Lower leg skin (tissue), 4 donors: ENCODE data around the gene GPC1. TPM values are rescaled to one million over a fixed set of nuclear protein-coding genes. Genes with fewer than 3 reads are reported as not detected.

Experiments
- DNase-seq, 2 donors: peaks; one replicate each; pipeline ENCODE4 v3.0.0-alpha.2; 2019; ENCODE audit warnings: low spot score in 2 of 2
- H3K4me3 ChIP-seq: fragments of 200-600 bp; sonication (generic); 2 replicates; pipeline ENCODE4 v1.5.1; 2017; ENCODE audit warnings: mild to moderate bottlenecking, low read depth; ENCODE audit not compliant: poor library complexity, severe bottlenecking
- POLR2A ChIP-seq, 2 donors: fragments of 450-650 bp; IDR thresholded peaks; one replicate each; pipeline ENCODE4 v1.6.1; 2016 to 2017; ENCODE audit warnings: antibody characterized with exemption in 2 of 2, mild to moderate bottlenecking in 1 of 2, moderate library complexity in 1 of 2
- WGBS, 2 donors: methylation state at CpG; one replicate each; pipeline ENCODE4 v1.1.5; 2018; 5-methylcytosine and 5-hydroxymethylcytosine counted together
- intact Hi-C: fragments of 100-400 bp; cut with DNase I; formaldehyde crosslinking; loops from one replicate; pipeline ENCODE4 v1.15.0; 2023; ENCODE audit warnings: low total_unique reads
- total RNA-seq, 4 donors: library from RNA; depleted of rRNA; stranded (reverse); fragments of >200 nt; gene quantifications; one replicate each; pipeline ENCODE4 v1.1.0, GENCODE V29; 2016
- TF ChIP-seq, protein P1 (sequence below), 3 donors: fragments of 450-650 bp; IDR thresholded peaks; one replicate each; pipeline ENCODE4 v1.5.1; 2016; ENCODE audit warnings: antibody characterized with exemption in 3 of 3, mild to moderate bottlenecking in 3 of 3, moderate library complexity in 2 of 3

GPC1 gene
- total RNA-seq, 4 donors from 2014 or later = 87.6 to 145 (median 114) TPM

DNA sequence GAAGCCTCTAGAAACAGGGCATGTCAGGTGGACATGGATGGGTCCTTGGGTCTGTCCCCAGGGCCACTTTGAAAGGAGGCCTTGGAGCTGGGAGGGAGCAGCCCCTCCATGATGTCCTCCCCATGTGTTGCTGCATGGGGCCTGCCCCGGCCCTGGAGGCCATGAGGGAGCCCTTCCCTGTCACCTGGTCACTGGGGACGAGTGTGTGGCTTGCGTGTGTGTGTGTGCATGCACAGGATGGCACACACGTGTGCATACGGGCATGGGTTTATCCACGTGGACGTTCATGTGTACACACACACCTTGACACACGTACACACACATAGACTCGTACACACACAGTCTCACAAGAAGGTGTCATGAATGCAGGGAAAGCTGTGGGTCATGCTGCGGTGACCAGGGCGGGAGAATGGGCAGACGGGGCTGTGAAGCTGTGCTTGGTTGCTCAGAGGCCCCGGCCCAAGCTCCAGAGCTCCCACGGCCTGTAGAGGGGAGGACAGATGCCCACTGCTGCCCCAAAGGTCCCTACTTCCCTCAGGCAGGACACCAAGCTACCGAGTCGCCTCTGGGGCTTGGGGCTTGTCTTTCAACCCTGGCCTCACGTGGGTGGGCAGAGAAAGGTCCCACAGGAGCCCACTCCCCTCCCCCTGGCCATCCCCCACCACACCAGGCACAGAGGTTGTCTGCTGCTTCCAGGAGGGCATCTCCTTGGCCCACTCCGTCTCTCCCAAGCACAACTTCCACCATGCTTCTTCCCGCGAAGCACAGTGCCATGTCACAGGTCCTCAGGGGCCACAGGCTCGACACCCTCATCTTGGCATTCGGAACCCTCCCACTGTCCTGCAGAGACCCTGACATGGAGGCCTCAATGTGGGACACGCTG is 42.3 kb upstream of the GPC1 start:
- peak in 1 of 2 donors; percentile 76 for DNase-seq
- intact Hi-C loops = no loop called here
- no peak for TF ChIP-seq POLR2A (IDR thresholded peaks at IDR 0.05)
- TF ChIP-seq, protein P1, sequence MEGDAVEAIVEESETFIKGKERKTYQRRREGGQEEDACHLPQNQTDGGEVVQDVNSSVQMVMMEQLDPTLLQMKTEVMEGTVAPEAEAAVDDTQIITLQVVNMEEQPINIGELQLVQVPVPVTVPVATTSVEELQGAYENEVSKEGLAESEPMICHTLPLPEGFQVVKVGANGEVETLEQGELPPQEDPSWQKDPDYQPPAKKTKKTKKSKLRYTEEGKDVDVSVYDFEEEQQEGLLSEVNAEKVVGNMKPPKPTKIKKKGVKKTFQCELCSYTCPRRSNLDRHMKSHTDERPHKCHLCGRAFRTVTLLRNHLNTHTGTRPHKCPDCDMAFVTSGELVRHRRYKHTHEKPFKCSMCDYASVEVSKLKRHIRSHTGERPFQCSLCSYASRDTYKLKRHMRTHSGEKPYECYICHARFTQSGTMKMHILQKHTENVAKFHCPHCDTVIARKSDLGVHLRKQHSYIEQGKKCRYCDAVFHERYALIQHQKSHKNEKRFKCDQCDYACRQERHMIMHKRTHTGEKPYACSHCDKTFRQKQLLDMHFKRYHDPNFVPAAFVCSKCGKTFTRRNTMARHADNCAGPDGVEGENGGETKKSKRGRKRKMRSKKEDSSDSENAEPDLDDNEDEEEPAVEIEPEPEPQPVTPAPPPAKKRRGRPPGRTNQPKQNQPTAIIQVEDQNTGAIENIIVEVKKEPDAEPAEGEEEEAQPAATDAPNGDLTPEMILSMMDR (IDR thresholded peaks at IDR 0.05) = no peak
- H3K4me3 ChIP-seq = no peak overlapping the region
- WGBS, 2 donors = 88 to 94% methylated on average over 23 of the region's 23 CpGs

DNA sequence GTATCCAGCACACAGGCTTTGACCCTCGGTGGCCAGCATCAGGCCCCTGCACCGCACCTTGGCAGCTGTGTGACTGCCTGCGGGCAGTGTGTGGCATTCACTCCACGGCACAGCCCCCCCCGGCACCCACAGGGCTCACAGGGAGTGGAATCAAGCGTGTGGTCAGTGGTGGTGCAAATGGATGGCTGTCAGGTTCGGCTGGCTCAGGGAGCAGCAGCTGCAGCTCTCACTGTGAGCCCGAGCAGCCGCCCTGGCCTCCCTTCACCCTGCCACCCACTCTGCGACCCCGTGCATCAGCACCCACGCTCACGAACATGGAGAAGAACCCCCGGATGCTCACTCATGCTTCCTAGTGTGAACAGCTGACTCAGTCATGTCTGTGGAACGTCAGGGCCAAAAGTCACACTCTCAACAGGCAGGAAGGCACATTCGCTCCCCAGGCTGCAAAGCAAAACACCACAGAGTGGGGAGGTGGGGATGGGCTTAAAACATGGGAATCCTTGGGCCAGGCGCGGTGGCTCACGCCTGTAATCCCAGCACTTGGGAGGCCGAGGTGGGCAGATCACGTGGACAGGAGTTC is 41.5 kb upstream of the GPC1 start:
- 86 to 94% methylated on average over 21 of the region's 21 CpGs for WGBS, 2 donors
- no peak overlapping the region for H3K4me3 ChIP-seq
- DNase-seq = peak in 1 of 2 donors; percentile 82
- TF ChIP-seq, protein P1 (IDR thresholded peaks at IDR 0.05) = no peak
- TF ChIP-seq POLR2A (IDR thresholded peaks at IDR 0.05) = no peak
- intact Hi-C loops = no loop called here

DNA sequence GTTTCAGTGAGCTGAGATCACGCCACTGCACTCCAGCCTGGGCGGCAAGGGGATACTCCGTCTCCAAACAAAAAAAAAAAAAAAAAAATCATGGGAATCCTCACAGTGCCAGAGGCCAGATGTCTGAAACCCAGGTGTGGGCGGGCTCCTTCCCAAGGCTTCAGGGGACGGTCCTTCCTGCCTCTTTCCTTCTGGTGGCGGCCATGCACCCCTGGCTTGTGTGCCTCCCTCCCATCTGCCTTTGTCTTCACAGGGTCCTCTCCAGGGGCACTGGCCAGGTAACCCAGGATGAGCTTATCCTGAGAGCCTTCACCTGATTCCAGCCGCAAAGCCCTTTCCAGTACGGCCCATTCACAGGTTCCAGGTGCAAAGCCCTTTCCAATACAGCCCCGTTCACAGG is 40.9 kb upstream of the GPC1 start:
- H3K4me3 ChIP-seq = no peak overlapping the region
- WGBS, 2 donors = 91 to 93% methylated on average over 9 of the region's 9 CpGs
- intact Hi-C loops = no loop called here
- TF ChIP-seq POLR2A (IDR thresholded peaks at IDR 0.05) = no peak
- TF ChIP-seq, protein P1 (IDR thresholded peaks at IDR 0.05) = no peak
- peak in 1 of 2 donors; percentile 82 for DNase-seq

DNA sequence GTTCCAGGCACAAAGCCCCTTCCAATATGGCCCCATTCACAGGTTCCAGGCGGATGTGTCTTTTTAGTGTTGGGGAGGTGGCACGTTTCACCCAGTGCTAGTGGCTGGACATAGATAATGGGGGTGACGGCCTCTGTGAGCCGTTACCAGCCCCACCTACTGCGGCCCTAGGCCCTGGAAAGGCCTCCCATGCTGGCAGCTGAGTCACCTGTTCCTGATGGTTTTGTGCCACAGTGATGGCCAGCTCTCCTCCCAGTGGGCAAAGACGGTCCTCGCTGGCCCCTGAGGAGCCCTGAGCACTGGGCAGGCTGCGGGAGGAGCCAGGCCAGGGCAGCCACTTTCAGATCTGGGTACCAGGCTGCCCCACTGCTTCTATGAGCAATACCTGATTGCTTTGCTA is 40.0 kb upstream of the GPC1 start:
- peak in 1 of 2 donors; percentile 66 for DNase-seq
- no peak for TF ChIP-seq POLR2A (IDR thresholded peaks at IDR 0.05)
- TF ChIP-seq, protein P1 (IDR thresholded peaks at IDR 0.05) = no peak
- WGBS, 2 donors = 82 to 93% methylated on average over 8 of the region's 8 CpGs
- intact Hi-C loops = no loop called here
- H3K4me3 ChIP-seq = no peak overlapping the region

DNA sequence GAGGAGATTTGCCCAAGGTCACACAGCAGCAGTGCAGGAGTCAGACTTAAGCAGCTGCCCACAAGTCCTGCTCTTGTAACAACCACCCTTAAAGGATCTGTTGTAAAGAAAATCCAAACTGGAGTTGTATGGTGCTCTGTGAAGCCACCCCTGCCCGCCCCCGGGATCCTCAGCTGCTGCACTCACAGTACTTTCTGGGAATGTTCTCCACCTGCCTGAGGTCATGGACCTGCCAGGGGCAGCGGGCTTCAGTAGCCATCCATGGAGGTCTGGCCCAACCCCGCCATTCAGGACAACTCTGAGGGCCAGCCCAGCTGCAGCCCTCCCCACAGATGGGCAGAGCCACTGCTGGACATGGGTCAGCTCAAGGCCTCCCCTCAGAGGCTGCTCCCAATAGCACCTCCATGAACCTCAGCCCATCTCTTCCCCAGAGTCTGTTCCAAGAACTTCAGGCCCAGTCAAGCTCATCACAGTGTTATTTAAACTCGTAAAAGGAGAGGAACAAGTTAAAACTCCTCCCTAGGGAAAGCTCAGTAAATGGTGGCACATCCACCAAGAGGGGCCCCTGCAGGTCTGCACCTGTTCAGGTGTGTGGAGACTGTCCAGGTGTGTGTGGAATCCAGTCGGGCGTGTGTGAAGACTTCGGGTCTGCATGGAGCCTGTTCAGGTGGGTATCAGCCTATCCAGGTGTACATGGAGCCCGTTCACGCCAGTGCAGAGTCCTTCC is 39.4 kb upstream of the GPC1 start:
- TF ChIP-seq, protein P1 (IDR thresholded peaks at IDR 0.05) = no peak
- TF ChIP-seq POLR2A (IDR thresholded peaks at IDR 0.05) = no peak
- H3K4me3 ChIP-seq = no peak overlapping the region
- intact Hi-C loops = no loop called here
- peak in 1 of 2 donors; percentile 46 for DNase-seq
- WGBS, 2 donors = 63 to 79% methylated on average over 8 to 10 of the region's 10 CpGs
